Stimulated activated CD4-positive, alpha-beta T cell treated with anti-CD3 and anti-CD28 coated beads, Interleukin-4, amount 100 ng/mL, for 48 hours (primary cell): ENCODE results near the gene RBMS3.
A peak's percentile ranks its signal among the peaks of the same experiment; 100 is the strongest.
"Not testable (repeated sequence)": the region's sequence is repeated elsewhere in the genome, so short reads cannot be mapped to it uniquely, and the experiment has no call there.

ENCODE experiments used
- DNase-seq, 2 donors: peaks; one replicate each; pipeline ENCODE4 v3.0.0-alpha.2; 2020; ENCODE audit warnings: low read depth in 2 of 2

Gene RBMS3

DNA sequence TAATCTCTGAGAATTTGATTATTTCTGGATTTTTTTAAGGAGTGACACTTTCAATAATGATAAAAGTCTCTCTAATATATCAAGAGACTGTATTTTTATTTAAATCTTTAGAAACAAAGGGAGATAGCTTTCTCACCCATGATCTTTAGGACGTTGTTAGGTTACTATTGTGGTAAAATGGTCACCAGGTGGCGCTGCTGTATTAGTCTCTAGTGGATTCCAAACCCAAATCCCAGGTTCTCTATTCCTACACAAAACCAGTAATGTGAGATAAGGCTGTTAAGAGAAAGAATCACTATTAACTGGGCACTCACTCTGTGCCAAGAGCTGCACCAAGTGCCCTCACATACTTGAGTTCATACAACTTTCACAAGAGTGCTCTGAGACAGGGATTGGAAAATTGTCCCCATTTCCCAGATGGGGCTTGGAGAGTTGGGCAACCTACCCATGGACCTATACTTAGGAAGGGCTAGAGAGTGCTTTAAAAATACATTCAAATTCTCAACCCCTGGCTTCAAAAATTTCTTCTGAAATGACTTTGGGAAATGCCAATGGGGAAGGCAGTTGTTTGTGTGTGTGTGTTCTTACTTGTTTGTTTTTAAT, 732.2 kb downstream of the RBMS3 start:
- peak; percentile 44 to 45 for DNase-seq

DNA sequence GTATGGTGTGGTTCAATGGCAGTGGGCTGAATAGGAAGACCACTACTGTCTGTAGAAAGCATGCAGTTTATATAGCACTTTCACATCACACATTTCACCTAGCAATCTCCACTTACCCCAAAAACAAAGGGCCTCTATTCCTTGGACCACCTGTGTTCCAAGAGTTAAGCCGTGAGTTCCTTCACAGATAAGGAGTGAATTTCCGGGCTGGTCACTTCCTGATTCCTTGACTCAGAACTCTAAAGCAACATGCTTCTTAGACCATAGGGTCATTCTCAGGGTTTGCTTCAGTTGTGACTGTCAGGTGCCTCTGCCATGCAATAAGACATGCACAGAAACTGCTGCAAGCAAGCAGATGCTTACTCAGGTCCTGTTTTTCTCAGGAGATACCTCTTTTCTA, 737.0 kb downstream of the RBMS3 start:
- DNase-seq, result no peak

DNA sequence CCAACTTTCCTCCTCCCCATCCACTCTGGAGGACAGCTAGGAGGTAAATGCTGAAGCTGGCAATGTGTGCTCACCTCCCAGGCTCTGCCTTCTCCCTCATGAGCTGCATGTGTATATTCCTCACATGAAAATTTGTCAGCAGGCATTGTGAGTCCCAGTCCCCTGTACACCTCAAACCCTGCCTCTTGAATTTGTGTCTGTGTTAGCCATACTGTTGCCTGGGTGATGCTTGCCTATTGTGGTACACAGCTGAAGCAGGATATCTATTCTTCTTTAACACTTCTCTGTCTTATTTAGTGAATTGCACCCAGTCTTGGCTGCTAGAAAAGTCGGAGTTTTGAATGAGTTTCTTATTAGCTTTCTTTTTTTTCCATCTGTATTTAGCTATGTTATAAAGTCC, 739.5 kb downstream of the RBMS3 start:
- DNase-seq, result no peak

DNA sequence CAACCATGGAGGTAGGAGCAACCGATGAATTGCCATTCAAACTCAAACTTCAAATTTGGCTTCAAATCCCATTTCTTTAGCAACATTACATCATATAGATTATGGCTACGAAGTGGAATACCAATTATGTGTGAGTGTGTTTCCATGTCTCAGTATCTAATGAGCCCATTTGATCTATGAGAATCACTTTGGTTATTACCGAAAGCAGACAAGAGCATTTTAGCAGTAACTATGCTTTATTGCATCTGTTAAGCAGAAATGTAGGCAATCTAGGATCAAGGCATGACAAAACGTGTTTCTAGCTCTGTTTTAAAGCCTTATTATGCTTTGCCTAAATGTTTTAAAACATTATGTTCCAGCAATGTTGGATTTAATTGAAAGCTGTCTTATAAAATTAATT, 743.6 kb downstream of the RBMS3 start:
- DNase-seq, result no peak

DNA sequence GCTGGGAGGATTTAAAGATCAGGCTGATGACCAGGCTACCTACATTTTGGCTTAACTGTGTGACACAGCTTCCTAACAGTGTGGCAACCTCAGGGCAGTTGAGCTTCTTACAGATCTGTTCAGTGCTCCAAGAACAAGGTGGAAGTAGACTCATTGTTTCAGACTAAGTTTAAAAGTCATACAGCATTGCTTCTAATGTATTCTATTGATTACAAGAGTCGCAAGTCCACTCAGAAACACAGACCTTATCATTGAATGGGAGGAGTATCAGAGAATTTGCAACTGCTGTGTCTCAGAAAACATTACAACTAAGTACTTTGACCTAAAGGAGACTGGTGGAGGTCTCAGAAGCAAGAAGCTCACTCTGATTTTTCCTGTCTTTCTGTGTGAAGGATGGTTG, 746.0 kb downstream of the RBMS3 start:
- DNase-seq, result no peak

DNA sequence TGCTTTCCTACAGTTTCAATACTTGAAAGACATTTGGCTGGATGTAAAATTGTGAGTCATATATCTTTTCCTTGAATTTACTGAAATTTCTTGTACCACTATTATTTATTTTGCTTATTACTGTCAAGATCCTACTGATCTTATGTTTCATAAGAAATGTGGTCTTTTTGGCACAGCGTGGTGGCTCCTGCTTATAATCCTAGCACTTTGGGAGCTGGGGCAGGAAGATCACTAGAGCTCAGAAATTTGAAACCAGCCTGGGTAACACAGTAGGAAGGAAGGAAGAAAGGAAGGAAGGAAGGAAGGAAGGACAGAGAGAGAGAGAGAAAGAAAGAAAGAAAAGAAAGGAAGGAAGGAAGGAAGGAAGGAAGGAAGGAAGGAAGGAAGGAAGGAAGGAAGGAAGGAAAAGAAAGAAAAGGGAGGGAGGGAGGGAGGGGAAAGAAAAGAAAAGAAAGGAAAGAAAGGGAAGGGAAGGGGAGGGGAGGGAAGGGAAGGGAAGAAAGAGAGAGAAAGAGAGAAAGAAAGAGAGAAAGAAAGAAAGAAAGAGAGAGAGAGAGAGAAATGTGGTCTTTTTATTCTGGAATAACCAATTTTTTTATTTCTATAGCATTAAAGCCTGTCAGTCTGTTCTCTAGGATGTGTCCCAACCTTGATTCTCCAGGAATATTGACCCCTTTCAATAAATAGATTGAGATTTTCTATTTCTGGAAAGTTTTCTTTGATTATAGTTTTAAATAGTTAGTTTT, 753.5 kb downstream of the RBMS3 start:
- DNase-seq, result no peak

DNA sequence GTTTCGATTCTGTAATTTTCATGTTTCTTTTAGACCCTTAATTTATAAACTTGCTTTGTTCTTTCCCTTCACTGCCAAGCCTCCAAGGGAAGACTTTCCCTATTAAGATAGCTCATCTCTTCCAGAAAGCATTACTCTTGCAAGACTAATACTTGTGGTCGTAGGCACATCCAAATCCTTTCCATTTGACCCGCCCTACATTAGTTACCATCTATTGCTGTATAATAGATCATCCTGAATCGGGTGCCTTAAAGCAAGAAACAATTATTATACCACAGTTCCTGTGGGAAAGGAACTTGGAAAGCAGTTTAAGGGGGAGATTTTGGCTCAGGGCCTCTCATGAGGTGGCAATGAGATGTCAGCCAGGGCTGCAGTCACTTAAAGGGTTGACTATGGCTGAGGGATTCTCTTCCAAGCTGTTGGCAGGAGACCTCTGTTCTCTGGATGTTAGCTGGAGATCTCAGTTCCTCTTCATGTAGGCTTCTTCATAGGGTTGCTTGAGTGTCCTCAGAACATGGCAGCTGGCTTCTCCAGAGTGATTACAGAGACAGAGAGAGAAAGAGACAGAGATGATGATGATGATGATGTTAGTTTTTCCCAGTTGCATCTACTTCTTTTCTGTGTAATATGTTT, 755.2 kb downstream of the RBMS3 start:
- DNase-seq, result no peak

DNA sequence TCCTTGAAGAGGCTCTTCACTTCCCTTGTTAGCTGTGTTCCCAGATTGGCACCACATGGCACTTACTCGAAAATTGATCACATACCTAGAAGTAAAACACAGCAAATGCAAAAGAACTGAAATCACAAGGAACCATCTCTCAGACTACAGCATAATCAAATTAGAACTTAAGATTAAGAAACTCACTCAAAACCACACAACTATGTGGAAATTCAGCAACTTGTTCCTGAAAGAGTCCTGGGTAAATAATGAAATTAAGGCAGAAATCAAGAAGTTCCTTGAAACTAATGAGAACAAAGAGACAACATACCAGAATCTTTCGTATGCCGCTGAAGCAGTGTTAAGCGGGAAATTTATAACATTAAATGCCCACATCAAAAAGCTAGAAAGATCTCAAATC, 759.3 kb downstream of the RBMS3 start:
- DNase-seq, result no peak

DNA sequence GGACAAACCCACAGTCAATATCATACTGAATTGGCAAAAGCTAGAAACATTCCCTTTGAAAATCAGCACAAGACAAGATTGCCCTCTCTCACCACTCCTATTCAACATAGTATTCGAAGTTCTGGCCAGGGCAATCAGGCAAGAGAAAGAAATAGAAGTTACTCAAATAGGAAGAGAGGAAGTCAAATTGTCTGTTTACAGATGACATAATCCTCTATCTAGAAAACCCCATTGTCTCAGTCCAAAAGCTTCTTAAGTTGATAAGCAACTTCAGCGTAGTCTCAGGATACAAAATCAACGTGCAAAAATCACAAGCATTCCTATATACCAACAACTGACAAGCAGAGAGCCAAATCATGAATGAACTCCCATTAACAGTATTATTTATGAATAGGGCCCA, 760.6 kb downstream of the RBMS3 start:
- not testable (repeated sequence) for DNase-seq

DNA sequence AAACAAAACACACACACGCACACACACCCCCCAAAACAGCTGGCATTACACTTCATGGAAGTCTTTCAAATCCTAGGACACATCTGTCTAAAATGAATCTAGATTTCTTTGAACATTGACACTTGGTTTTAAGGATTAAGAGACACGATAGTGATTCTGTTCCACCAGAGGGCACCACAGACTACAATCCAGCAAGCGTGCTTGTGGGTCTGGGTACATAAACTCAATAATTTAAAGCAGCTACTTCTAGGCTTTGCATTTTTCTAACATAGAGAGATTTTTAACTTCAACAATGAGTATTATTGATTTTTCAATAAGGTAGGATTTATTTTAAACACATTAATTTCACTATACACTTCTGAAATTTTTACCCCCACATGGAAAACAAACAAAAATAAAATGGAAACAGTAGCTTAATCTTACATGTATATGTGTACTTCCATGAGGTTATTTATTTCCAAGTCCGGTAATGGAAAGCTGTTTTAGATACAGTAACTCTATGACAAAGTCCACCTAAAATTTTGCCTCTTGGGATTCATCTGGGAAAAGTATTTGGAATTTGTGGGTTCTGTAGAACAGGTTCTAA, 761.5 kb downstream of the RBMS3 start:
- DNase-seq, result peak; percentile 25 to 36

DNA sequence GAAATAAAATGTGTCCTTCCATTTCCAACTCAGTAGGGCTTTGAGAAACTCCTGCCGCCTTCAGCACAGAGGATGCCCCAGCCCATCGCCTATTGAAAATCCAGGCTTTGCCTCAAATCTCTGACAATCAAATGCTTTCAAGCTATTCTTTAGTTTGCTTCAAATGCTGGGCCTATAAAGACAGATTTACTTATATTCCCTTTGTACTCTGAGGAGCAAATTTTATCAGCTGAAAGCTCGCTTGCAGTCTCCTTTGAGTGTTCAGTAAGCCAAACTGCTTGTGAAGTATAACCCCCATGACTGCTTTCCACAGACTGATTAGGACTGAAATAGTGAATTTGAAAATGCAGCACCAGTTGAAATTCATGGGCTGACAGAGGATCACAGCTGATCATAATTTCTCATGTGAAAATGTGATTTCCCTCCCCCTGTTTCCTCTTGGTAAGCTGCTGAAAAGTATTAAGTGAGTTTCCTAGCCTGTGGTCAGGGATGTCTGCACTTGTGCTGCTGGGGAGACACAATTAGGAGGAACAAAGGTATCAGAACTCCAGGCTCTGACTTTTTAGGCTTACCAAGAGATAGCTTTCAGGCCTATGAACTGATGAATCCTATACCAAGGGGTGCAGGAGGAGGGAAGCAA, 762.2 kb downstream of the RBMS3 start:
- DNase-seq, result no peak

DNA sequence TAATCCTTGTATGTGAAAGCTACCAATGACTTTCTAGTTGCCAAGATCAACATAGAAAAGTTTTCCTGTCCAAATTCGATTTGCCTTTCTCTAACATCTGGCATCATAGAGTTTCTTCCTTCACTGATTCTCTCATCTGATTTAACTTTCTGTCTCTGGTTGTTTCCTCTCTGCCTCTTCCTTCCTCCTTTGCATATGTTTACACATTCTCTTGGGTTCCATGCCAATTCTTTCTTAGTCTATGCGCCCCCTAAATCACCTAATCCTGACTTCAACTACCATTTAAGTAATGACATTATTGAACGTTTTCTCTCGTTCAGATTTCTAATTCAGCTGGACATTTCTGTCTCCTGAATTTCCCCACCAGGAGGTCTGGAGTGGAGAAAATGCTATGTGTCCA, 763.6 kb downstream of the RBMS3 start:
- no peak for DNase-seq

DNA sequence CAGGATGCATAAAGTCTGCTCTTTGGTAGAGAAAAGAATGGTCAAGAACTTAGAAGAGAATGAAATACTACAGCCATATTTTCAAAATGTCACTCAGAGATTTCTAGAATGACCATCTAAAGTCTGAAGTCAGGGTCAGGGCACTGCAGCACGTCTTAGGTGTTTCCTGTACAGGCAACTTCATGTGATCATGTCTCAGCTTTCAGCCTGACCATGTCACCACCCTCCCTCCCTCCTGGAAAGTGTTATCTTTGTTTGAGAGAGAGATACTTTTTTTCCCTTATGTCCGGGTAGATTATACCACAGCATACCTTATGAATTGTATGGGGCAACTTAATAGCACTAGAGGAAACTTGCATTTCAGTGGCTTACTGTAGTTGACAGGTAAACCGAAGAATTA, 767.6 kb downstream of the RBMS3 start:
- no peak for DNase-seq

DNA sequence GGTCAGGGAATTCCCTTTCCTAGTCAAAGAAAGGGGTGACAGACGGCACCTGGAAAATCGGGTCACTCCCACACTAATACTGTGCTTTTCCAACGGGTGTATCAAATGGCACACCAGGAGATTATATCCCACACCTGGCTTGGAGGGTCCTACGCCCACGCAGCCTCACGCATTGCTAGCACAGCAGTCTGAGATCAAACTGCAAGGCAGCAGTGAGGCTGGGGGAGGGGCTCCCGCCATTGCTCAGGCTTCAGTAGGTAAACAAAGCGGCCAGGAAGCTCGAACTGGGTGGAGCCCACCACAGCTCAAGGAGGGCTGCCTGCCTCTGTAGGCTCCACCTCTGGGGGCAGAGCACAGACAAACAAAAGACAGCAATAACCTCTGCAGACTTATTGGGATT, 769.2 kb downstream of the RBMS3 start:
- not testable (repeated sequence) for DNase-seq

DNA sequence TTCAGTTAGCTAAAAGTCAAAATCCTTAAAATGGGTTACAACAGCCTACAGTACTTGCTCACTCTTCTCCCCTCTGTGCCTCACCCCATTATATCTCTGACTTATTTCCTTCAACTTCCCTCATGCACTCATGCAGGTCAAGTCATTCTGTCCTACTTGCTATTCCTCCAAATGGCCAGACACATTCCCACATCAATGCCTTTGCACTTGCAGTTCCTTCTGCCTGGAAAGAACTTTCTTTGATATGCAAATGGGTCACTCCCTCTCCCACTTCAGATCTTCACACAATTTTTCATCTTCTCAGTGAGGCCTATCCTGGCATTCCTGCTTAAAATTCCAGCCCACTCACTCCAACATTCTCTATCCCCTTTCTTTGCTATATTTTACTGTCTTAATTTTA, 778.4 kb downstream of the RBMS3 start:
- DNase-seq, result no peak
